IMR-90 (cell line): ENCODE data around the gene UNC5A. TPM values are rescaled to one million over a fixed set of nuclear protein-coding genes. Genes with fewer than 3 reads are reported as not detected.

Experiments used
- ATAC-seq: fragments of 200-7000 bp; cut with Tn5 transposase; 2 replicates; pipeline ENCODE4 v1.9.1; 2020; ENCODE audit warnings: low read depth, mild to moderate bottlenecking, moderate library complexity
- BruUV-seq: library from RNA; stranded (reverse); fragments of 400-500 nt; replicated peaks from 2 replicates; lab custom pipeline; 2021; lab: Mats Ljungman, UMichigan
- CTCF ChIA-PET: fragments of 300-600 bp; formaldehyde crosslinking; extraction: SDS; loops from one replicate; lab custom pipeline; 2021; ENCODE audit warnings: antibody characterized with exemption; lab: Yijun Ruan, JAX
- POLR2A ChIA-PET: fragments of 300-600 bp; sonication (Branson Sonifier 250); formaldehyde crosslinking; loops from one replicate; lab custom pipeline; 2022; ENCODE audit warnings: antibody characterized with exemption; ENCODE audit not compliant: unreplicated experiment; lab: Charles Lee
- DNase-seq: peaks from one replicate; pipeline ENCODE4 v3.0.0; 2013
- H2AFZ ChIP-seq: replicated peaks from 2 replicates; pipeline ENCODE3; 2013; ENCODE audit warnings: low read length, mild to moderate bottlenecking; ENCODE audit not compliant: poor library complexity
- H2AK5ac ChIP-seq: 2 replicates; pipeline ENCODE4 v1.6.1; 2013; ENCODE audit warnings: low read depth, low read length, inconsistent platforms
- H2AK9ac ChIP-seq: replicated peaks from 2 replicates; pipeline ENCODE3; 2013; ENCODE audit warnings: mild to moderate bottlenecking, low read depth, low read length, moderate library complexity; ENCODE audit not compliant: poor library complexity
- H2BK120ac ChIP-seq: 2 replicates; pipeline ENCODE4 v1.6.1; 2013; ENCODE audit warnings: low read depth, low read length, inconsistent platforms
- H2BK15ac ChIP-seq: 3 replicates; pipeline ENCODE4 v1.6.1; 2013; ENCODE audit warnings: low read depth, low read length, inconsistent platforms
- H2BK20ac ChIP-seq: 2 replicates; pipeline ENCODE4 v1.6.1; 2013; ENCODE audit warnings: low read depth, mild to moderate bottlenecking, inconsistent platforms, low read length, moderate library complexity
- H2BK5ac ChIP-seq: 2 replicates; pipeline ENCODE4 v1.6.1; 2013; ENCODE audit warnings: mild to moderate bottlenecking, low read depth, low read length, inconsistent platforms; ENCODE audit not compliant: poor library complexity, severe bottlenecking
- H3K14ac ChIP-seq: replicated peaks from 2 replicates; pipeline ENCODE4 v1.6.1; 2013; ENCODE audit warnings: low read depth, low read length, inconsistent platforms
- H3K18ac ChIP-seq: 2 replicates; pipeline ENCODE4 v1.6.1; 2013; ENCODE audit warnings: low read depth, low read length, control low read depth
- H3K23ac ChIP-seq: 2 replicates; pipeline ENCODE4 v1.6.1; 2013; ENCODE audit warnings: low read depth, low read length, inconsistent platforms
- H3K27ac ChIP-seq: 2 replicates; pipeline ENCODE4 v1.5.1; 2013; ENCODE audit warnings: mild to moderate bottlenecking, control low read depth, low read length; ENCODE audit not compliant: insufficient read depth
- H3K27me3 ChIP-seq: 2 replicates; pipeline ENCODE4 v1.6.1; 2013; ENCODE audit warnings: low read length; ENCODE audit not compliant: control insufficient read depth, insufficient read depth
- H3K36me3 ChIP-seq: 2 replicates; pipeline ENCODE4 v1.6.1; 2013; ENCODE audit warnings: low read length, mixed read lengths; ENCODE audit not compliant: control insufficient read depth, insufficient read depth
- H3K4ac ChIP-seq: 2 replicates; pipeline ENCODE4 v1.6.1; 2013; ENCODE audit warnings: low read depth, low read length, inconsistent platforms
- H3K4me1 ChIP-seq: 2 replicates; pipeline ENCODE4 v1.6.1; 2013; ENCODE audit warnings: low read length, mixed read lengths; ENCODE audit not compliant: control insufficient read depth, insufficient read depth
- H3K4me2 ChIP-seq: 2 replicates; pipeline ENCODE4 v1.6.1; 2013; ENCODE audit warnings: low read depth, mild to moderate bottlenecking, control low read depth, low read length, moderate library complexity
- H3K4me3 ChIP-seq: 2 replicates; pipeline ENCODE4 v1.5.1; 2013; ENCODE audit warnings: low read depth, mild to moderate bottlenecking, control low read depth, low read length, moderate library complexity; ENCODE audit not compliant: insufficient read depth
- H3K56ac ChIP-seq: 2 replicates; pipeline ENCODE4 v1.6.1; 2013; ENCODE audit warnings: low read length, inconsistent platforms; ENCODE audit not compliant: insufficient read depth; ENCODE audit errors: extremely low read depth
- H3K79me1 ChIP-seq, 2 experiments: 2 replicates each; pipeline ENCODE4 v1.6.1; 2013; ENCODE audit warnings: low read length in 2 of 2, inconsistent platforms in 1 of 2, low read depth in 1 of 2
- H3K9ac ChIP-seq: 2 replicates; pipeline ENCODE4 v1.6.1; 2013; ENCODE audit warnings: low read depth, low read length, control low read depth
- H3K9me1 ChIP-seq: 2 replicates; pipeline ENCODE4 v1.6.1; 2013; ENCODE audit warnings: low read length, inconsistent platforms; ENCODE audit not compliant: insufficient read depth
- H3K9me3 ChIP-seq: 2 replicates; pipeline ENCODE4 v1.6.1; 2013; ENCODE audit warnings: low read length; ENCODE audit not compliant: control insufficient read depth, insufficient read depth
- H4K20me1 ChIP-seq: 2 replicates; pipeline ENCODE4 v1.6.1; 2013; ENCODE audit warnings: low read length, inconsistent platforms; ENCODE audit not compliant: insufficient read depth
- H4K5ac ChIP-seq: 2 replicates; pipeline ENCODE4 v1.6.1; 2013; ENCODE audit warnings: mild to moderate bottlenecking, low read depth, low read length, control low read depth
- H4K8ac ChIP-seq, 2 experiments: 2 replicates each; pipeline ENCODE4 v1.6.1; 2013; ENCODE audit warnings: low read depth in 2 of 2, low read length in 2 of 2, control low read depth in 1 of 2, inconsistent platforms in 1 of 2
- H4K91ac ChIP-seq: 2 replicates; pipeline ENCODE4 v1.6.1; 2013; ENCODE audit warnings: low read depth, low read length, inconsistent platforms; ENCODE audit not compliant: insufficient read depth
- BHLHE40 ChIP-seq: fragments of 150-350 bp; IDR thresholded peaks from 2 replicates; pipeline ENCODE4 v1.6.1; 2016; ENCODE audit warnings: mild to moderate bottlenecking, low read depth, low read length
- CEBPB ChIP-seq: IDR thresholded peaks from 2 replicates; pipeline ENCODE4 v1.6.1; 2012; ENCODE audit warnings: low read depth, low read length, improper control_type of control experiment
- CHD1 ChIP-seq: IDR thresholded peaks from 2 replicates; pipeline ENCODE4 v1.6.1; 2012; ENCODE audit warnings: low read depth, low read length, improper control_type of control experiment
- ELK1 ChIP-seq: fragments of 150-350 bp; IDR thresholded peaks from 2 replicates; pipeline ENCODE4 v1.6.1; 2016; ENCODE audit warnings: low read depth, mild to moderate bottlenecking, low read length, moderate library complexity, borderline replicate concordance
- FOS ChIP-seq: fragments of 150-350 bp; IDR thresholded peaks from 2 replicates; pipeline ENCODE4 v1.6.1; 2016; ENCODE audit warnings: low read depth, low read length
- MAFK ChIP-seq: IDR thresholded peaks from 2 replicates; pipeline ENCODE4 v1.6.1; 2012; ENCODE audit warnings: low read depth, low read length, improper control_type of control experiment
- MAZ ChIP-seq: IDR thresholded peaks from 2 replicates; pipeline ENCODE4 v1.6.1; 2012; ENCODE audit warnings: low read depth, mild to moderate bottlenecking, low read length, improper control_type of control experiment, moderate library complexity, borderline replicate concordance
- MXI1 ChIP-seq: IDR thresholded peaks from 2 replicates; pipeline ENCODE4 v1.6.1; 2012; ENCODE audit warnings: low read depth, mild to moderate bottlenecking, low read length, moderate library complexity, borderline replicate concordance
- NFE2L2 ChIP-seq: fragments of 150-350 bp; IDR thresholded peaks from 2 replicates; pipeline ENCODE4 v1.6.1; 2016; ENCODE audit warnings: low read depth, mild to moderate bottlenecking, low read length
- POLR2A ChIP-seq: IDR thresholded peaks from 2 replicates; pipeline ENCODE4 v1.6.1; 2012; ENCODE audit warnings: mild to moderate bottlenecking, low read depth, low read length
- RAD21 ChIP-seq: IDR thresholded peaks from 2 replicates; pipeline ENCODE4 v1.6.1; 2012; ENCODE audit warnings: low read length, improper control_type of control experiment
- RCOR1 ChIP-seq: IDR thresholded peaks from 2 replicates; pipeline ENCODE4 v1.6.1; 2012; ENCODE audit warnings: mild to moderate bottlenecking, low read length, improper control_type of control experiment; ENCODE audit not compliant: insufficient replicate concordance
- RFX5 ChIP-seq: IDR thresholded peaks from 2 replicates; pipeline ENCODE4 v1.8.0; 2012; ENCODE audit warnings: low read depth, mild to moderate bottlenecking, low read length, moderate library complexity
- SMC3 ChIP-seq: fragments of 150-350 bp; IDR thresholded peaks from 2 replicates; pipeline ENCODE4 v1.6.1; 2016; ENCODE audit warnings: low read depth, mild to moderate bottlenecking, antibody characterized with exemption, low read length, moderate library complexity
- USF2 ChIP-seq: fragments of 150-350 bp; IDR thresholded peaks from 2 replicates; pipeline ENCODE4 v1.6.1; 2017; ENCODE audit warnings: mild to moderate bottlenecking, antibody characterized with exemption, low read length, low read depth
- WGBS, 2 experiments: methylation state at CpG; one replicate each; pipeline versions ENCODE4 v1.1.5 to v1.1.7; 2013; ENCODE audit warnings: missing lambda C conversion rate in 2 of 2; ENCODE audit not compliant: insufficient read length in 1 of 2; ENCODE audit errors: extremely low coverage in 2 of 2; 5-methylcytosine and 5-hydroxymethylcytosine counted together
- dilution Hi-C: fragments of 300-500 bp; cut with HindIII; formaldehyde crosslinking; loops from one replicate; pipeline ENCODE4 v1.14.3; 2018; ENCODE audit warnings: low sequenced_read_pairs; ENCODE audit not compliant: unreplicated experiment
- in situ Hi-C: fragments of 300-500 bp; cut with MboI; formaldehyde crosslinking; loops from 3 replicates; pipeline ENCODE4 v1.14.3; 2019; ENCODE audit warnings: low sequenced_read_pairs, inconsistent platforms, mixed read lengths
- intact Hi-C: fragments of 100-400 bp; cut with micrococcal nuclease; formaldehyde crosslinking; loops from 2 replicates; pipeline ENCODE4 v1.10.0; 2022
- polyA plus RNA-seq, 3 experiments: library from polyadenylated mRNA; depleted of rRNA; stranded (reverse); fragments of >200 nt; gene quantifications; 2 replicates each; pipeline ENCODE4 v1.2.3, GENCODE V29; 2012; ENCODE audit warnings: low replicate concordance in 1 of 3
- total RNA-seq: library from RNA; depleted of rRNA; stranded (reverse); fragments of >200 nt; gene quantifications from 2 replicates; pipeline ENCODE4 v1.2.3, GENCODE V29; 2012

Gene UNC5A
- total and polyA plus RNA-seq, 2 of the 4 experiments (the other 2 are of a cell fraction), result not detected

GRCh38 chr5:176772271-176773210 lies 37.8 kb upstream of the UNC5A start:
- no peak overlapping the region for H2AFZ ChIP-seq
- ATAC-seq (no peak), DNase-seq (no peak)
- H2BK5ac ChIP-seq, result no peak overlapping the region
- H2BK20ac ChIP-seq, result no peak overlapping the region
- no peak overlapping the region for H2BK120ac ChIP-seq
- no peak overlapping the region for H4K91ac ChIP-seq
- CTCF ChIA-PET, result no interaction called here
- H4K20me1 ChIP-seq, result no peaks in the 10 kb centered on the region
- H3K36me3 ChIP-seq, result no peaks in the 10 kb centered on the region
- 52% methylated on average over 2 of the region's 13 CpGs; no CpG with 5 or more reads in 1 of the 2 experiments for WGBS, 2 experiments
- H3K79me1 ChIP-seq, result no peaks in the 10 kb centered on the region
- no peak overlapping the region for H3K9ac ChIP-seq
- no peak overlapping the region for H2AK9ac ChIP-seq
- in situ Hi-C loops (no loop called here), dilution Hi-C loops (no loop called here), intact Hi-C loops (no loop called here)
- H3K4me3 ChIP-seq, result no peak overlapping the region
- no peak overlapping the region for H2BK15ac ChIP-seq
- H3K27ac ChIP-seq, result no peak overlapping the region
- H3K4ac ChIP-seq, result no peak overlapping the region
- no TSS peak for BruUV-seq
- H3K9me1 ChIP-seq, result no peaks in the 10 kb centered on the region
- POLR2A ChIA-PET, result no interaction called here
- H4K8ac ChIP-seq, result no peak overlapping the region
- H3K23ac ChIP-seq, result no peak overlapping the region
- no peak overlapping the region for H3K56ac ChIP-seq
- H2AK5ac ChIP-seq, result no peak overlapping the region
- peaks cover 31% of the 10 kb centered on the region for H3K27me3 ChIP-seq
- 0 out of 2 replicates have a peak, but pooled peaks cover 2% of the 10 kb centered on the region for H3K9me3 ChIP-seq
- no peak overlapping the region for H3K14ac ChIP-seq
- no peak overlapping the region for H3K18ac ChIP-seq
- H3K4me1 ChIP-seq, result no peaks in the 10 kb centered on the region
- no peak overlapping the region for H4K5ac ChIP-seq
- no peak overlapping the region for H3K4me2 ChIP-seq
- TF ChIP-seq FOS (no peak), RAD21 (no peak), ELK1 (no peak), USF2 (no peak), POLR2A (no peak), MXI1 (no peak), RCOR1 (no peak), MAZ (no peak), BHLHE40 (no peak), MAFK (no peak), CEBPB (no peak), RFX5 (no peak), CHD1 (no peak), SMC3 (no peak), NFE2L2 (no peak)
